Measurements from ENCODE around the gene TMEM163.

TMEM163 gene

DNA sequence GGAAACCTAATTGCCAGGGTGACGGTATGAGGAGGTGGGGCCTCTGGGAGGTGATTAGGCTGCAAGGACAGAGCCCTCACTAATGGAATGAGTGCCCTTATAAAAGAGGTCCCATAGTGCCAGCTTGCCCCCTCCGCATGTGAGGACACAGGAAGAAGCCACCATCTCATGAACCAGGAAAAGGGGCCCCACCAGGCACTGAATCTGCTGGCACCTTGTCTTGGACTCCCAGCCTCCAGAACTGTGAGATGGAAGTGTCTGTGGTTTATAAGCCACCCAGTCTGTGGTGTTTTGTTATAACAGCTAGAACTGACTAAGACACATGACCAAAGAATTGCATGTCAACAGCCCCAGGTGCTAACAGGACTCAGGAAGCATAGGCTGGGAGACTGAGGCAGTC lies 250.6 kb downstream of the TMEM163 start:
- no peak for DNase-seq (ENCODE audit: low read depth)
- TF ChIP-seq, protein P1, sequence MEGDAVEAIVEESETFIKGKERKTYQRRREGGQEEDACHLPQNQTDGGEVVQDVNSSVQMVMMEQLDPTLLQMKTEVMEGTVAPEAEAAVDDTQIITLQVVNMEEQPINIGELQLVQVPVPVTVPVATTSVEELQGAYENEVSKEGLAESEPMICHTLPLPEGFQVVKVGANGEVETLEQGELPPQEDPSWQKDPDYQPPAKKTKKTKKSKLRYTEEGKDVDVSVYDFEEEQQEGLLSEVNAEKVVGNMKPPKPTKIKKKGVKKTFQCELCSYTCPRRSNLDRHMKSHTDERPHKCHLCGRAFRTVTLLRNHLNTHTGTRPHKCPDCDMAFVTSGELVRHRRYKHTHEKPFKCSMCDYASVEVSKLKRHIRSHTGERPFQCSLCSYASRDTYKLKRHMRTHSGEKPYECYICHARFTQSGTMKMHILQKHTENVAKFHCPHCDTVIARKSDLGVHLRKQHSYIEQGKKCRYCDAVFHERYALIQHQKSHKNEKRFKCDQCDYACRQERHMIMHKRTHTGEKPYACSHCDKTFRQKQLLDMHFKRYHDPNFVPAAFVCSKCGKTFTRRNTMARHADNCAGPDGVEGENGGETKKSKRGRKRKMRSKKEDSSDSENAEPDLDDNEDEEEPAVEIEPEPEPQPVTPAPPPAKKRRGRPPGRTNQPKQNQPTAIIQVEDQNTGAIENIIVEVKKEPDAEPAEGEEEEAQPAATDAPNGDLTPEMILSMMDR (conservative IDR thresholded peaks at IDR 0.05; ENCODE audit: low read depth, low read length) = no peak

DNA sequence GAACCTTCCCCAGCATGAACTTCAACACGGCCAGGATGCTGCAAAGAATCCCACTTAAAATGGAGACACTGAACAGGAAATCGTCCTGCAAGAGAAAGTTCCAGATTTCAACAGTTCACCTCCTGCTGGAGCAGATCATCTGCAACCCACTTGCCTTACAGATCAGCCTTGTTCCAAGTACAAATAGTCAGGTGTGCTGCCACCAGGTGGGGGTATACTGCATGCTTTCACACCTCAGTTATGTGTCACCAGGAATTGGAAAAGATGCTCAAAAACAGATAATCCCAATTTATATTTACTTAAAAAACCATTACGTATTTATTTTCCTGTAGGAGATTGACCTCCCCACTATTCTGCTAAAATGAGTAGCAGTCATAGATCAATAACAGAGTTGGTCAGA lies 252.7 kb downstream of the TMEM163 start:
- TF ChIP-seq, protein P1 (conservative IDR thresholded peaks at IDR 0.05; ENCODE audit: low read depth, low read length) = peak; percentile 31
- peak; percentile 37 for DNase-seq (ENCODE audit: low read depth)
- no peak overlapping the region for H3K4me3 ChIP-seq (ENCODE audit: low read depth, low read length)

More for the DNA sequence above, 250.6 kb downstream of the TMEM163 start:
- H3K4me3 ChIP-seq (ENCODE audit: low read depth, low read length) = no peak overlapping the region

DNA sequence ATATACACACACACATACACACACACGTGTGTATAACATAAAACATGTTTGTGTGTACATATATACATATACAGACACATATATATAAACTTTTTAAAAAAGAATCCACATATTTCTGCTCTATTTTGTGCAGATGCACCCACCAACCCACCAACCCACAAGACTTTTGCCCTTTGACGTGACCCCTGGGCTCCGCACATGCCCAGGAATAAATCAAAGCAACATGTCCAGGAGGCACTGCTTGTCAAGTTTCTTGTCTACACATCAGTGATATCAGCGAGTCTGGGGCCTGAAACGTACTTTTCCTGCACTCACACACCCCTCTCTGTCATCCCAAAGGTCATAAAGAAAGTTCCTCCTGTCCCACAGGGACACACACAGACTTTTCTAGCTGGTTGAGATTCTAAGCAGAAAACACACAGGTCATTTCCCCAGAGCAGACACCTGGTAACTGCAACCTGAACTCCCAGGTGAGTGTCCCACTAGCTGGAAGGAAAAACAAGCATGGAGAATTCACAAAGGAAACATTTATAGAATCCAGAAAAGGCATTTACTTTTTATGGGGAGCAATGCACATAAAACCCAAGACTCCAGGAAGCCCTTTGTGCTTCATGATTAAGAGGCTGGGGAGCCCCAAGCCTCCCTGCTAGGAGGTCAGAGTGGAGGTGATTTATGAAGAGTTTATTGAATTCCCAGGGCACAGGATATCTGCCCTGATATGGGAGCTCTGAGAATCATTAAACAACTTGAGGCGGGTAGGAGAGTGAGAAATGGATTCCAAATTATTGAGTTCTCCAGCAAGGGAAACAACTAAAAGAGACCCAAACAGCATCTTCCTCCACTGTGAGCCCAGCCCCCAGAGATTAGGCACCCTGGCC lies 253.3 kb downstream of the TMEM163 start:
- TF ChIP-seq, protein P1 (conservative IDR thresholded peaks at IDR 0.05; ENCODE audit: low read depth, low read length) = no peak
- DNase-seq (ENCODE audit: low read depth) = no peak
- no peak overlapping the region for H3K4me3 ChIP-seq (ENCODE audit: low read depth, low read length)

DNA sequence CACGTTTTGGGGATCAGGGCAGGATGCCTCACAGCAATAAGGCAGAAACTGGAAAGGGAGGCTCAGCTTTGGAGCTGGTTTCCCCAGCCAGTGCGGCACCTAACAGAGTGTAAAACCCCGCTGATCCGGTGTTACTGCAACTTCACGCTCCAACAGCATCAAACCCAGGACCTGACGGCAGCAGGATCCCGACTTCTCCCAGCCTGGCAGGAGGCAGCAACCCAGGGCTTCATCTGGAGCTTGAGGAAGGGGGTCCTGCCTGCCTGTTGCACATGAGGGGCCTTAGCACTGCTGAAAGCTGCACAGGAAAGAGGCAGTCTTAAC lies 255.1 kb downstream of the TMEM163 start:
- TF ChIP-seq, protein P1 (conservative IDR thresholded peaks at IDR 0.05; ENCODE audit: low read depth, low read length) = no peak
- DNase-seq (ENCODE audit: low read depth) = no peak
- H3K4me3 ChIP-seq (ENCODE audit: low read depth, low read length) = no peak overlapping the region

DNA sequence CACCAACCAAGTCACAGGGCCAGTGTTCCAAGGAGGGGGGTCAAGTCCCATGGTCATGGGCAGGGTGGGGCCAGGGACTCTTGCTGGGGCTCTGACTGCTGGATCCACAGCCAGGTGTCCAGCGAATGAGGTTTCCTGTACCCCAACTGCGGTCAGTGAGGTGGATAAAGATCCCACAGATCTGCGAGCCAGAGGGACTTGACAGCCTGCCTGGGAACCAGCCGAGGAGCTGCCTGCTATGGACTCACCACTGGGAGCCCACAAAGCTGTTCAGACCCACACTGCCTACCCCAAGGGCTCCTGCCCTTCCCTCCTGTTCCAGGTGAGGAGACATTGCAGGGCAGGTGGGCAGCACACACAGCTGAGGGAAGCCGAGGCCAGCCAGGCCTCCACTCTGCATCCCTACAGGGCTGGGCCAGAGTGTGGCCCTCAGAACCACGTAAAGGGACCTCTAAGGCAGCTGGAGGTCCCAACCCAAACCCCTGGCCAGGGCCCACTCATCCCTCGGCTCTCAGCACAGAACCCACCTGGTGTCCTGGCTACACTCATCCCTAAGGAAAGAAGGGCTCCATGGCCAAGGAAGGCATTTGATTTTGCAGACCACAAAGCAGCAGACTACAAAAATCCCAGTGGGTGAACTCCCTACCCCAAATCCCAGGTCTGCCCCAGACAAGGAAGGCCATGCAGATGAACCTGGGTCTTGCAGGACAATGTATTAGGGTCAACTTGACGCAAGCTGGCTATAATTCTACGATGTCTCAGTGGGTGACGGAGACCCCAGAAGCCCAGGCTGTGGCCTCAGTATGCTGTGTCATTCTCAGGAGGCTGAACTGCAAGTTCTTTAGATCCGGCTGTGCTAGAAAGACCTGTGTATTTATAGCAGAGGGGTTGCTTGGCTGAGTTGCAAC lies 255.8 kb downstream of the TMEM163 start:
- DNase-seq (ENCODE audit: low read depth) = no peak
- TF ChIP-seq, protein P1 (conservative IDR thresholded peaks at IDR 0.05; ENCODE audit: low read depth, low read length) = no peak
- H3K4me3 ChIP-seq (ENCODE audit: low read depth, low read length) = no peak overlapping the region

DNA sequence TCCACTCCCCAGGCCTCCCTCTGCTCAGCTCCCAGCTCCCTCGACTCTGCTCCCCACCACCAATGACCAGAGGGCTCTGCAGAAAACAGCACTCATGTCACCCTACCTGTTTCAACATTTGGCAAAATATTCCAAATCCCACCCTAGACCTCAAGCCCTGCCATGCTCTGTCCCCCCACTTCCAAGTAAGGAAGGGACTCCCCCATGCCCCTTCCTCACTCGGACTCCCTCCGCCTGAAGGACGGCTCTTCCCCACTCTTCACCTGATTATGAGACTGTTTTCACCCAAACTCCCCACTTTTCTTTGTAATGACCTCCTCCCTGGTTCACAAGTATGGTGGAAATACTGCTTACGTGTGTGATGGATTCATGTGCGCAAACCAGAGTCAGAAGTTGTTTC lies 256.5 kb downstream of the TMEM163 start:
- no peak for DNase-seq (ENCODE audit: low read depth)
- no peak overlapping the region for H3K4me3 ChIP-seq (ENCODE audit: low read depth, low read length)
- TF ChIP-seq, protein P1 (conservative IDR thresholded peaks at IDR 0.05; ENCODE audit: low read depth, low read length) = no peak
